Measurements from ENCODE around the gene PLIN3.
A peak's percentile ranks its signal among the peaks of the same experiment; 100 is the strongest.
"Not testable (repeated sequence)": the region's sequence is repeated elsewhere in the genome, so short reads cannot be mapped to it uniquely, and the experiment has no call there.

The PLIN3 gene

DNA sequence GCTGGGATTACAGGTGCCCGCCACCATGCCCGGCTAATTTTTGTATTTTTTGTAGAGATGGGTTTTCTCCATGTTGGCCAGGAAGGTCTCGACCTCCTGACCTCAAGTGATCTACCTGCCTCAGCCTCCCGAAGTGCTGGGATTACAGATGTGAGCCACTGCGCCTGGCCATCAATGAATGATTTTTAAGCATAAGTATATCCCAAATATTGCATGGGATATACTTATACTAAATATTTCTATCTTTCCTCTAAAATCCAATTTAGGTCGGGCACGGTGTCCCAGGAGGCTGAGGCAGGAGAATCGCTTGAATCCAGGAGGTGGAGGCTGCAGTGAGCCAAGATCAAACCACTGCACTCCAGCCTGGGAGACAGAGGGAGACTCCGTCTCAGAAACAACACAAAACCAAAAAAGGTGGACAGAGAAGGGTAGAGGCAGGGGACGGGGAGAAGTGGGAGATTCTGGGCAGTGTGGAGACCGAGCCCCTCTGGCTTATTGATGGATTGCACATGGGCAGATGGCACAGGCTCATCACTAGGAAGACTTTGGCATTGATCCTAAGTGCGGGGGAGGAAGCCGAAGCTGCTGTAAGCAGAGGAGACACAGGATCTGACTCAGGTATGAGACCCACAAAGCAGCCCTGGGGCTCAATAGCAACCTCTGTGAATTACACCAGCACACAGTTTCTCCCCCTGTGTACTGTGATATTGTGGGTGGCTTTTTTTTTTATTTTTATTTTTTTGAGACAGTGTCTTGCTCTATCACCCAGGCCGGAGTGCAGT, 21.8 kb upstream of the PLIN3 start:
- DNase-seq: peak; percentile 58

DNA sequence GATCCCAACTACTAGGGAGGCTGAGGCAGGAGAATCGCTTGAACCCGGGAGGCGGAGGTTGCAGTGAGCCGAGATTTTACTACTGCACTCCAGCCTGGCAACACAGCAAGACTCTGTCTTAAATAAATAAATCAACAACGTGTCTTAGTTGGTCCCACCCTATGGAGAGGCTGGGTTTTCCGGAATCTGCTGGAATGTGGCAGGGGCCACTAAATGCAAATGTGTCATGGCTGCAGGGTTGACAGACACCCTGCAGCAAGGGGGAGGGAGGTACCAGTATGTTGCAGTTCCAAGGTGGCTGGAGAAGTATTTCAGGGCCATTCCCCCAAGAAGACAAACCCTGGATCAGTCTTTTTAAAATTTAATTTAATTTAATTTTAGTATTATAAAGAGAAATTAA, 20.3 kb upstream of the PLIN3 start:
- DNase-seq: not testable (repeated sequence)

- not testable (repeated sequence) for DNase-seq
Measured at GRCh38 chr19:4884993-4885392, 17.5 kb upstream of the PLIN3 start.

GRCh38 chr19:4882874-4883273, 15.4 kb upstream of the PLIN3 start:
- DNase-seq: not testable (repeated sequence)

DNA sequence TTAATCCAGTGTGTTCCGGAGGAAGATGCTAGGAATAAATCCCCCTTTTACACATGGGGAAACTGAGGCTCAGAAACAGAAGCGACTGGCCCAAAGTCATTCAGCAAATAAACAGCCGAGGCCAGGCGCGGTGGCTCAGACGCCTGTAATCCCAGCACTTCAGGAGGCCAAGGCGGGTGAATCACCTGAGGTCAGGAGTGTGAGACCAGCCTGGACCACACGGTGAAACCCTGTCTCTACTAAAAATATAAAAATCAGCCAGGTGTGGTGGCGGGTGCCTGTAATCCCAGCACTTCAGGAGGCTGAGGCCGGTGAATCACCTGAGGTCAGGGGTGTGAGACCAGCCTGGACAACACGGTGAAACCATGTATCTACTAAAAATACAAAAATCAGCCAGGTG, 11.6 kb upstream of the PLIN3 start:
- no peak for DNase-seq

DNA sequence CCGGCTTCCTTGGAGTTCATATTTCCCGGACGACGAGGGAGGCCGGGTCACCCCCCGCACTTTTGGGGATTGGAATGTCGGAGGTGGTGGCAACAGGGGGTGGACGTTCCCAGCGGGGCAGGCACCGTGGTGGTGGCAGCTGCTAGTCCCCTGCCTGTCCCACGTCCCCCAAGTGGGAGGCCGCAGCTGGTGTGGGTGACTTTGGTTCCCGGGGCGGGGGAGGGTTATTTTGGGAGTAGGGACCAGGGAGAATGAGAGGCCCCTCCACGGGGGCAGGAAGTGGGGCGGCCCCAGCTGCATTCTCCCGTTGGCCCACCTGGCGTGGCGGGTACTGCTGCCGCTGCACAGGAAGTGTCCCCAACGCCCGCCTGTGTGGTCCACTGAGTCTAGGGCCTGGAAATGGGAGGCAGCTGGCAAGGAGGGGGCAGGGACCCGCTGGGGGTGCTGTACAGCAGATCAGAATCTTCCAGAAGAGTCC, 11.1 kb upstream of the PLIN3 start:
- DNase-seq: no peak

DNA sequence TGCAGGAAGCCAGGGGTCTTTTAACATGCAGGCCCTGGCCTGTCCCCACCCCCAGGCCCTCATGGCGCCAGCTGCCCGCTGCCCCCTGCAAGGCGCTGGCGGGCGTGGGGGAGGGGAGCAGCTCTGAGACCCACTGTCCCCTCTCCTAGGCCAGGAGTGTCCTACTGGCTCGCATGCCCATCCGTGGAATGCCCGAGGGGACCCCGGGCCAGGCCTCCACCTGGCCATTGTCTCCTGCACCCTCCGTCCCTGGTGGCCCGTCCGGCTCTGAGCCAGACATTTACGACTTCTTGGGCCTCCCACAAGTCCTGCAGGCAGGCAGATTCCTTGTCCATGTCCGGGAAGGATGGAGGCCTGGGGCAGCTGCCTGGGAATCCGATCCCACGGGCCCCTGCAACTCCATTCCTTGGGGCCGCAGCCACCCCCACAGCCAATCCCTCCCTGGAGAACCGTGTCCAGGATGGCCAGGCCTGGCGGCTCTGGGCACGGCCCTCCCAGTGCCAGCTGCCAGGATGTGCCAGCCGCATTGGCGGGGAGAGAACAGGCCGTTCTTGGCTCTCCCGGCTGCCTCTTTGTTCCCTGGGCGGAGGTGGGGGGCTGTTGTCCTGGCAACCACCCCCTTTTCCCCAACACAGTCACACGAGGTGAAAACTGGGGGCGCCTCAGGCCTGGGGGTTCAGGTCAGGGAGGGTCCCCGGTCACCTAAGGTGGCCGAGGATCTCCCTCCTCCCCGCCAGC, 10.5 kb upstream of the PLIN3 start:
- no peak for DNase-seq

GRCh38 chr19:4873930-4874329, 6.5 kb upstream of the PLIN3 start:
- no peak for DNase-seq

DNA sequence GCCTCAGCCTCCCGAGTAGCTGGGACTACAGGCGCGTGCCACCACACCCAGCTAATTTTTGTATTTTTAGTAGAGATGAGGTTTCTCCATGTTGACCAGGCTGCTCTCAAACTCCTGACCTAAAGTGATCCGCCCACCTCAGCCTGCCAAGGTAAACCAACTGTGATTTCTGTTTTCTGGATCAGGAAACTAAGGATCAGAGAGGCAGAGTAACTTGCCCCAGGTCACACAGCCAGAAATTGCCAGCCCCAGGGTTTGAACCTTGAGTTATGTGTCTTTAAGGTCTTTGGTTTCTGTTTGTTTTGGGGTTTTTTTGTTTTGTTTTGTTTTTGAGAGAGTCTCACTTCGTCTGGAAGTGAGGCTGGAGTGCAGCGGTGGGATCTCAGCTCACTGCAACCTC, 4.2 kb upstream of the PLIN3 start:
- no peak for DNase-seq

GRCh38 chr19:4870025-4870700, 2.7 kb upstream of the PLIN3 start:
- DNase-seq: peak; percentile 60

DNA sequence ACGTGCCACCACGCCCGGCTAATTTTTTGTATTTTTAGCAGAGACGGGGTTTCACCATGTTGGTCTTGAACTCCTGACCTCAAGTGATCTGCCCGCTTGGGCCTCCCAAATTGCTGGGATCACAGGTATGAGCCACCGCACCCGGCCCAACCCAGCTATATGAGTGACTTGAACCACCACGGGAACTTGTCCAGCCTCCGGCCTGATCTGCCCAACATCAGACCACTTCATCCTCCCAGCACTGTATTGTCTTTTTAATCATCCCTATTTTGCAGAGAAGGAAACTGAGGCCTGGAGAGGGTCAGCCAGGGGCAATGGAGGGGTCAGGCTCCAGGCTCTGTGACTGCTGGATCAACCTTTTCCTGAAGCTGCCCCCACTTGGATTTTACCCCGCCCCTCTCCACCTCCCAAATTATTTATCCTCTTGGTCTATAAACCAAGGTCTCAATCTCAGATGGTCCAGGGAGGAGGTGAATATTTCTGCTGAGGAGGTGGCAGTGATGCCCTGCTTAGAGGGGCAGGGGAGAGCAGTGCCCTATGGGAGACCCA, 893 bp upstream of the PLIN3 start:
- no peak for DNase-seq

- DNase-seq: peak; percentile 37
Measured at GRCh38 chr19:4866595-4867424, 657 bp downstream of the PLIN3 start.

- DNase-seq: no peak
Measured at GRCh38 chr19:4861147-4861546, 6.3 kb downstream of the PLIN3 start.

DNA sequence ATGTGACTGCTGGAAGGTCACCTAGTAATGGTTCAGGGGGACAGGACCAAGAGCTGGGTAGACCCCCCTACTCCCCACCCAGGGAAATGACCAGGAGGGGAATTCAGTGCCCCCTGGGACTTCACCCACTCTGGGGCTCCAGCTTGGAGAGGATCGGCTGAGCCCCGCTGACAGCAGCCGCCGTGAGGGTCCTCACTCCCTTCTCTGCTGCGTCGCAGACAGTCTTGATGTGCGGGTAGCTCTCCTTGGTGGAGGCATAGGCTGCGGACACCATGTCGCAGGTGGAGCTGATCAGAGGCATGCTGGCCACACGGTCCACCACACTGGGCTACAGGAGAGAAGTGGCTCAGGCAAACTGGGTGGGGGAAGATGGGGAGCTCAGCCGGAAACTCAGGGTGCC, 7.8 kb downstream of the PLIN3 start:
- no peak for DNase-seq

DNA sequence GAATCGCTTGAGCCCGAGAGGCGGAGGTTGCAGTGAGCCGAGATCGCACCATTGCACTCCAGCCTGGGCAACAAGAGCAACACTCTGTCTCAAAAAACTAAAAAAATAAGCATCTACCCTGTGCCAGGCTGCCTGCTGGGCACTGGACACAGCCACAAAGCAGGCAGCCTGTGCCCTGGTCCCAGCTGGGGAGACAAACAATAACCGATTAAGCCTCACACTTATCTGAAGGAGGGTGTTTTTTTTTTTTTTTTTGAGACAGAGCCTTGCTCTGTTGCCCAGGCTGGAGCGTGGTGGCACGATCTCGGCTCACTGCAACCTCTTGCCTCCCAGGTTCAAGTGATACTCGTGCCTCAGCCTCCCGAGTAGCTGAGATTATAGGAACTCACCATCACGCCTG, 11.0 kb downstream of the PLIN3 start:
- not testable (repeated sequence) for DNase-seq

- not testable (repeated sequence) for DNase-seq
Measured at GRCh38 chr19:4853506-4853905, 14.0 kb downstream of the PLIN3 start.

GRCh38 chr19:4852484-4852883, 15.0 kb downstream of the PLIN3 start:
- no peak for DNase-seq

DNA sequence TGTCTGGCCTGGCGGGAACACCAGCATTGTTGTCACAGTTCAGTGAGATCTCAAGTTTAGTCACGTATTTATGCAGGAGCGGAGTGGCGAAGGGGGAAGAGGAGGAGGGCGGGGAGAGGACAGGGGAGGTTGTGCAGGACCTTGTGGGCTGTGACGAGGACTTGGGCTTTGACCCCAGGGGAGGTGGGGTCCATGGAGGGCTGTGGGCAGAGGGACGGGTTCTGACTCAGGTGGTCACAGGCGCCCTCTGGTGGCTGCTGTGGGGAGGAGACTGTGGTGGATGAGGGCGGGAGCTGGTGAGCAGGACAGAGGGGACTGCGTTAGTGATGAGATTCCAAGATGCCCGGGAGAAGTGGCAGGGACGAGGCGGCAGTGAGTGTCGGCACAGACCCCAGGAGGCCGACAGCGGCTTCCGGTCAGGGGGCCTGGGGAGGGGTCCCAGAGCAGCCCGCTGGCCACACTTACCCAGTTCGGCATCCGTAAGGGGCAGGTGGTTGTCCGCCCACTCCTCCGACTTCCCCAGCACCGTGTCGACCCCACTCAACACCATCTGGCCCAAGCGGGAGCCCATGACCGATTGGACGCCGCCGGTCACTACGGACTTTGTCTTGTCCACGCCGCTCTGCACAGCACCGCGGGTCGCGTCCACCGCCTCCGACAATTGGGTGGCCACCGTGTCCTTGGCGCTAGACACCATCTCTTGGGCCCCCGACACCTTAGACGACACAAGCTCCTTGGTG, 15.7 kb downstream of the PLIN3 start:
- DNase-seq: no peak

DNA sequence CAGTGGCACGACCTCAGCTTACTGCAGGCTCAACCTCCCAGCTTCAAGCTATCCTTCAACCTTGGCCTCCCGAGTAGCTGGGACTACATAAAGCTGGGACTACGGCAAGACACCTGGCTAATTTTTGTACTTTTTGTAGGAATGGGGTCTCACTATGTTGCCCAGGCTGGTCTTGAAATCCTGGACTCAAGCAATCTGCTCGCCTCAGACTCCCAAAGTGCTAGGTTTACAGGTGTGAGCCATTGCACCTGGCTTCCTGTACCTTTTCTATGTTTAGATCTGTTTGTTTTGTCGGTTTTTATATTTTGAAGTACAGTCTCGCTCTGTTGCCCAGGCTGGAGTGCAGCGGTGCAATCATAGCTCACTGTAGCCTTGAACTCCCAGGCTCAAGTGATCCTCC, 18.4 kb downstream of the PLIN3 start:
- DNase-seq: no peak

GRCh38 chr19:4847190-4847973, 20.1 kb downstream of the PLIN3 start:
- DNase-seq: no peak

GRCh38 chr19:4845975-4846374, 21.5 kb downstream of the PLIN3 start:
- DNase-seq: not testable (repeated sequence)
